ENCODE data around the gene ASTN2. TPM values are rescaled to one million over a fixed set of nuclear protein-coding genes. Genes with fewer than 3 reads are reported as not detected.

The ASTN2 gene
- total RNA-seq, 2 donors from 2014 or later: 113 to 153 TPM

DNA sequence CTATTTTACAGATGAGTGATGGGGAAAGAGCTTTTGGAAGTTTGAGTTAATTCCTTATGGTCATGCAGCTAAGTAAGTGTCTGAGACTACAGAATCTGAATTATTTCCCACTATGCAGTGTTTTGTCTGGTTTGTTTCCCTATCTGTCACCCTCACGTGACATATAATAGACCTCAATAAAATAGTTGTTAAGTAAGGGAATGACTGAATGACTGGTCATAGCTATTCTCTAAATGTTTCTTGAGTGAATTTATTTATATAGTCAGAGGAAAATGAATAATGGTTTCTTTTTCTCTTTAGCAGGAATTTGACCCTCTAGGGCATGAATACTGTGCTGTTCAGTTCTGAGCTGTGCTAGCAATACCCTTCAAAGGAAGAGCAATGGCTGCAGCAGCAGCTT is 717.5 kb downstream of the ASTN2 start:
- WGBS: 91% methylated on average over 1 of the region's 1 CpG

GRCh38 chr9:116695438-116695837 is 719.4 kb downstream of the ASTN2 start:
- Histone ChIP-seq H3K4me3 (no peak overlapping the region), H3K27me3 (replicated peaks; ENCODE audit: insufficient read depth) (no peaks in the 10 kb centered on the region), H3K4me1 (replicated peaks) (no peaks in the 10 kb centered on the region), H3K27ac (no peak overlapping the region), H3K9me3 (no peaks in the 10 kb centered on the region), H3K36me3 (peaks cover 7 to 12% of the 10 kb centered on the region in 2 donors)
- TF ChIP-seq POLR2AphosphoS5 (IDR thresholded peaks at IDR 0.05) (no peak), POLR2A (IDR thresholded peaks at IDR 0.05) (no peak)
- TF ChIP-seq, protein P1, sequence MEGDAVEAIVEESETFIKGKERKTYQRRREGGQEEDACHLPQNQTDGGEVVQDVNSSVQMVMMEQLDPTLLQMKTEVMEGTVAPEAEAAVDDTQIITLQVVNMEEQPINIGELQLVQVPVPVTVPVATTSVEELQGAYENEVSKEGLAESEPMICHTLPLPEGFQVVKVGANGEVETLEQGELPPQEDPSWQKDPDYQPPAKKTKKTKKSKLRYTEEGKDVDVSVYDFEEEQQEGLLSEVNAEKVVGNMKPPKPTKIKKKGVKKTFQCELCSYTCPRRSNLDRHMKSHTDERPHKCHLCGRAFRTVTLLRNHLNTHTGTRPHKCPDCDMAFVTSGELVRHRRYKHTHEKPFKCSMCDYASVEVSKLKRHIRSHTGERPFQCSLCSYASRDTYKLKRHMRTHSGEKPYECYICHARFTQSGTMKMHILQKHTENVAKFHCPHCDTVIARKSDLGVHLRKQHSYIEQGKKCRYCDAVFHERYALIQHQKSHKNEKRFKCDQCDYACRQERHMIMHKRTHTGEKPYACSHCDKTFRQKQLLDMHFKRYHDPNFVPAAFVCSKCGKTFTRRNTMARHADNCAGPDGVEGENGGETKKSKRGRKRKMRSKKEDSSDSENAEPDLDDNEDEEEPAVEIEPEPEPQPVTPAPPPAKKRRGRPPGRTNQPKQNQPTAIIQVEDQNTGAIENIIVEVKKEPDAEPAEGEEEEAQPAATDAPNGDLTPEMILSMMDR (IDR thresholded peaks at IDR 0.05): no peak
- 42% methylated on average over 3 of the region's 3 CpGs for whole genome bisulfite sequencing
- no peak for DNase-seq (ENCODE audit: low spot score)
- intact Hi-C loops (cut with DNase I): no loop called here

More for the DNA sequence above, 717.5 kb downstream of the ASTN2 start:
- DNase-seq (ENCODE audit: low spot score): no peak
- intact Hi-C loops (cut with DNase I): no loop called here
- H3K27me3 ChIP-seq (replicated peaks; ENCODE audit: insufficient read depth): no peaks in the 10 kb centered on the region
- H3K27ac ChIP-seq: no peak overlapping the region
- no peaks in the 10 kb centered on the region for H3K4me1 ChIP-seq (replicated peaks)
- no peak for TF ChIP-seq POLR2AphosphoS5 (IDR thresholded peaks at IDR 0.05)
- TF ChIP-seq POLR2A (IDR thresholded peaks at IDR 0.05): no peak
- TF ChIP-seq, protein P1 (IDR thresholded peaks at IDR 0.05): no peak
- H3K4me3 ChIP-seq: no peak overlapping the region
- peaks cover 7 to 12% of the 10 kb centered on the region in 2 donors for H3K36me3 ChIP-seq
- no peaks in the 10 kb centered on the region for H3K9me3 ChIP-seq

GRCh38 chr9:116694785-116695291 is 720.0 kb downstream of the ASTN2 start:
- H3K27me3 ChIP-seq (replicated peaks; ENCODE audit: insufficient read depth): no peaks in the 10 kb centered on the region
- no peak for TF ChIP-seq POLR2A (IDR thresholded peaks at IDR 0.05)
- no peak for TF ChIP-seq POLR2AphosphoS5 (IDR thresholded peaks at IDR 0.05)
- TF ChIP-seq, protein P1 (IDR thresholded peaks at IDR 0.05): no peak
- no peak for DNase-seq (ENCODE audit: low spot score)
- 89% methylated on average over 4 of the region's 4 CpGs for WGBS
- intact Hi-C loops (cut with DNase I): no loop called here
- H3K4me1 ChIP-seq (replicated peaks): no peaks in the 10 kb centered on the region
- no peak overlapping the region for H3K27ac ChIP-seq
- no peak overlapping the region for H3K4me3 ChIP-seq
- no peaks in the 10 kb centered on the region for H3K9me3 ChIP-seq
- peaks cover 7 to 12% of the 10 kb centered on the region in 2 donors for H3K36me3 ChIP-seq

- H3K4me1 ChIP-seq (replicated peaks): no peaks in the 10 kb centered on the region
Observed at GRCh38 chr9:116693233-116693731, 721.6 kb downstream of the ASTN2 start.

GRCh38 chr9:116692616-116693015 is 722.2 kb downstream of the ASTN2 start:
- no peak for DNase-seq (ENCODE audit: low spot score)
- TF ChIP-seq POLR2A (IDR thresholded peaks at IDR 0.05) (no peak), POLR2AphosphoS5 (IDR thresholded peaks at IDR 0.05) (no peak)
- TF ChIP-seq, protein P1 (IDR thresholded peaks at IDR 0.05): no peak
- H3K36me3 ChIP-seq: no peaks in the 10 kb centered on the region
- H3K27ac ChIP-seq: no peak overlapping the region
- no peaks in the 10 kb centered on the region for H3K4me1 ChIP-seq (replicated peaks)
- no peaks in the 10 kb centered on the region for H3K9me3 ChIP-seq
- H3K27me3 ChIP-seq (replicated peaks; ENCODE audit: insufficient read depth): no peaks in the 10 kb centered on the region
- 66% methylated on average over 2 of the region's 2 CpGs for WGBS
- intact Hi-C loops (cut with DNase I): no loop called here
- no peak overlapping the region for H3K4me3 ChIP-seq

More at GRCh38 chr9:116693233-116693731, 721.6 kb downstream of the ASTN2 start:
- intact Hi-C loops (cut with DNase I): no loop called here
- DNase-seq (ENCODE audit: low spot score): no peak
- Histone ChIP-seq H3K36me3 (peaks cover 0 to 2% of the 10 kb centered on the region in 2 donors), H3K27me3 (replicated peaks; ENCODE audit: insufficient read depth) (no peaks in the 10 kb centered on the region), H3K9me3 (no peaks in the 10 kb centered on the region), H3K4me3 (no peak overlapping the region), H3K27ac (no peak overlapping the region)
- WGBS: 42% methylated on average over 2 of the region's 2 CpGs
- no peak for TF ChIP-seq POLR2A (IDR thresholded peaks at IDR 0.05)

Data from prostate gland (tissue), 2 donors.